NCI-H345 (cell line): ENCODE data around the gene MYH3.

Experiments
- DNase-seq: peaks from one replicate; lab custom pipeline; 2025; lab: John Stamatoyannopoulos, UW

The MYH3 gene

GRCh38 chr17:10613775-10614513 lies 43.2 kb downstream of the MYH3 start:
- DNase-seq = no peak

- DNase-seq = no peak
These were observed 44.0 kb downstream of the MYH3 start for GRCh38 chr17:10612957-10613744.

- no peak for DNase-seq
These were observed 46.2 kb downstream of the MYH3 start for GRCh38 chr17:10610884-10611283.

GRCh38 chr17:10608244-10608643 lies 48.9 kb downstream of the MYH3 start:
- no peak for DNase-seq

GRCh38 chr17:10606110-10606509 lies 51.0 kb downstream of the MYH3 start:
- DNase-seq = no peak

- no peak for DNase-seq
These were observed 51.8 kb downstream of the MYH3 start for GRCh38 chr17:10605221-10605783.

- no peak for DNase-seq
These were observed 52.6 kb downstream of the MYH3 start for GRCh38 chr17:10604521-10604920.

- DNase-seq = no peak
These were observed 53.2 kb downstream of the MYH3 start for GRCh38 chr17:10603931-10604330.

GRCh38 chr17:10600571-10600970 lies 56.5 kb downstream of the MYH3 start:
- no peak for DNase-seq

GRCh38 chr17:10598621-10599020 lies 58.5 kb downstream of the MYH3 start:
- DNase-seq = no peak

- DNase-seq = no peak
These were observed 67.5 kb downstream of the MYH3 start for GRCh38 chr17:10589553-10590145.

GRCh38 chr17:10585529-10585928 lies 71.6 kb downstream of the MYH3 start:
- no peak for DNase-seq

GRCh38 chr17:10583834-10584233 lies 73.3 kb downstream of the MYH3 start:
- DNase-seq = no peak

GRCh38 chr17:10579270-10579669 lies 77.8 kb downstream of the MYH3 start:
- DNase-seq = no peak
